EH (cell line): Measurements from ENCODE around the gene DYNC1I1.

Experiments used
- DNase-seq: peaks from one replicate; pipeline ENCODE4 v3.0.0-alpha.2; 2015; ENCODE audit warnings: low read depth

DYNC1I1 gene

DNA sequence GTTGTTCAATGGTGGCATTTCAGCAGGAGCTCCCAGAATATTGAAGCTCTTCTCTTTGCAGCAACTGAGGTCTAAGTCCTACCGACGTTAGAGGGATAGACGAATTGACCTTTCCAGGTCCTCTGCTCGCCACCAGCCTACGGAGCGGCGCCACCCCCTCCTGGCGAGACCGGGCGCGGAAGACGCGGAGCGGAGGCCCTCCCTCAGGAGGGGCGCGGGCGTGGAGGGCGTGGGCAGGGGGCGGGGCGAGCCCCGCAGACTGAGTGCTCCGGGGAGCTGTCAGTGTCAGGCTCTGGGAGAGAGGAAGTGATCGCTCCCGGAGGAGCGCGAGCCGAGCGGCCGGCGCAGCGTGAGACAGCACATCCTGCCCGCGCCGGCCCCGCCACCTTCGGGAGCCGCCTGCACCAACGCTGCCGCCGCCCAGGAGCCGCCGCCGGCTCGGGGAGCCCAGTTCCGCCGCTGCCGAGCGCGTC is at the start of gene DYNC1I1:
TSS of gene DYNC1I1 (plus strand) at position 257 of the 473 bp plus-strand sequence. CDS start 32,176 bp downstream, outside the sequence.
- peak; percentile 59 for DNase-seq

DNA sequence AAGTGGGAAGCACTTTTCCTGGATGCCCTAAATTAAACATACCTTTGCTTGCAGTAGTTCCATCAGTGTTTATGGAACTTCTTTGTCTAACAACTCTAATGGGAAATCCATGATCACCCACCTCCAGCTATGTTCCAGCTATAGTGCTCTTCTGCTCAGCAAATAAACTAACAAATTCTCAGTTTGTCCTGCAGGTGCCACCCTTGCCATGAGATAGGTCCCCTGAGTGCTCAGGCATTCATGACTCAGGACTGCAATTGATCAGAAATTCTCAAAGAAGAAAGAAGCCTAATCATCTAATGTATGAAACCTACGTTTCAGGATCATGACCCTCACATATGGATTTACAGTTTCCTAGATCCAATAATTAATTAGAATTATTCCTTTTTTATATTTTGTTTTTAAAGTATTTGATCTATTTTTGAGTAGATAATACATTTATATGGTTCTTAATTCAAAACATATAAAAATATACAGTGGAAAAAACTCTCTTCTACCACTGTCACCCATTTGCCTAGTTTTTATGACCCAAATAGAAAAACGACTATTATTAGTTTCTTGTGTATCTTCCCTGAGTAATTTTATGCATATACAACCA is 48.7 kb upstream of the DYNC1I1 start:
- DNase-seq: peak; percentile 33

- no peak for DNase-seq
Measured at GRCh38 chr7:95725205-95725604, 47.1 kb upstream of the DYNC1I1 start.

GRCh38 chr7:95730493-95731280 is 41.7 kb upstream of the DYNC1I1 start:
- no peak for DNase-seq

DNA sequence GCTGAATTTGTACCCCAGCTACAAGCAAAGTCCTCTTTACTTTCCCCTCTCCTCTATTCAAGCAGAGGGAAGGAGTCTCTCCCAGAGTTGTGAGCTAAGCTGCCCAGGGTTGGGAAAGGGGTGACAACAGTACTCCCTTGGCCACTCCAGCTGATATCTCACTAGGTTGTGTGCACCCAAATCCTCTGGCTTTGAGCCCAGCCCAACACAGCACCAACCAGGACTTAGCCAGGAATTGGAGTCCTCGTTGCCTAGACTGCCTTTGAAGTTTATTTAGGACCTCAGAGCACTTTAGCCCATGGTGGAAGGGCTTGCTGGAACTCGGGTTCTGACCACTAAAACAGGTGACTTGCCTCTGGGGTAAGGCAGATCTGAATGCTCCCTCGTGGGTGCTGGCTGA is 35.7 kb upstream of the DYNC1I1 start:
- DNase-seq: no peak

GRCh38 chr7:95737828-95738505 is 34.4 kb upstream of the DYNC1I1 start:
- DNase-seq: no peak

DNA sequence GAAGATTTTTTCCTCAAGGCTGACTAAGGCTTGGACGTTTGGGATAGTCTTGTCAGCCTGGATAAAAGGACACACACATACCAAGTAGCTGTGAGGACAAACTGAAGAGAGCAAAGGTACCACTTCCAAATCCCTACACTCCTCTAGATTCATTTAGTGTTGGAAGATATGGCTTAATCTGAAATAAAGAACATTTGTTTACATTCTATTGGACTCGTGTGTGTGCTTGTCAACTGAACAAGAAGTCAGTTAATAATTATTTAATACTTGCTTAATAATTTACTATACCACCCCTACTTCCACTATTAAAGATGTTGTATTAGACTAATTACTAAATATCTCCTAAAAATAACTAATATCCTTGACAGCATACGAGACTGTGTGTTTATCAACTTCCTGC is 23.3 kb upstream of the DYNC1I1 start:
- DNase-seq: no peak

DNA sequence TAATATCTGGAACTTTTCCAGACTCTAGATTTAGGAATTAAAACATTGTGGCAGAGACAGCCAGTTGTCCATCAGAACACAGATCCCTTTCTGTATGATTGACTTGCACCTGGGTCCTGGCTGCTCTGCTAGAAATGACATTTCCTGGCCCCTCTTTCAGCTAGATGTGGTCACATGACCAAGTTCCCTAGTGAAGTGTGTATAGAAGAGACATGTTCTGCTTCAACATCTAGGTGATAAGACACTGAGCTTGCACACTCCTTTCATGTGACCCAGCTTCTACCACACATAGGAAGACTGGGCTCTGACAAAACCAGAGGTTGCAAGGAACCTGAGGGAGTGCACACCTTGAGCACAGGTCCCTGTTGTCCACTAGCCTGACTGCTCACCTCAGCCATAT is 22.8 kb upstream of the DYNC1I1 start:
- no peak for DNase-seq

GRCh38 chr7:95753440-95753839 is 18.9 kb upstream of the DYNC1I1 start:
- no peak for DNase-seq

DNA sequence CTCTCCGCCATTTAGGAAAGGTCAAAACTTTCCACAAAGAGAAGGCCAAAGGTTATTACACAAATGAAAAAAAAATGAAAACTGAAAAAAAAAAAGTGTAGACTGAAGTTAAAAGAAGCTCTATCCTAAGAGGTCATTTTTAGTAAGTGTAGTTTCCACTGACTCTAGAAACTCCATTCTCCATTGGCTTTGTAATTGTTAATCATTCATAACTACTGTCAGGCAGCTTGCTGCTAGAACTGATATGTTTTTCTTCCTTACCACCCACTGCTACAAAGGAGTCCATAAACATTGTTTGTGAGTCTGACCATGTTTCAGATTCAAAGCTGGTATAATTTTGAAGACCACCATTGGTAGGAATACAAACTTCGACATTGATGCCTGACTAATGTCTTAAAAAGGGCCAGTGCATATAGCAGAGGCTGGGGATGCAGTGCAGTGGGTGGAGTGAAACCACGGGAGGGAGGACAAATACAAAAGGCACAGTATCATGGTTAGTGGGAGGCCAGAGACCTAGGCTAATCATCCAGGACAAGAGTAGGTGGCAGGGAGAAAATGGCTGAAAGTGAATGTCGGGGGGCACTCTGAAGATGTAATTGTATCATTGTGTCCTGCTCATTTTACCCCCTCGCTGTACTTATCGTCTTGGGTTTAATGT is 16.9 kb upstream of the DYNC1I1 start:
- no peak for DNase-seq

DNA sequence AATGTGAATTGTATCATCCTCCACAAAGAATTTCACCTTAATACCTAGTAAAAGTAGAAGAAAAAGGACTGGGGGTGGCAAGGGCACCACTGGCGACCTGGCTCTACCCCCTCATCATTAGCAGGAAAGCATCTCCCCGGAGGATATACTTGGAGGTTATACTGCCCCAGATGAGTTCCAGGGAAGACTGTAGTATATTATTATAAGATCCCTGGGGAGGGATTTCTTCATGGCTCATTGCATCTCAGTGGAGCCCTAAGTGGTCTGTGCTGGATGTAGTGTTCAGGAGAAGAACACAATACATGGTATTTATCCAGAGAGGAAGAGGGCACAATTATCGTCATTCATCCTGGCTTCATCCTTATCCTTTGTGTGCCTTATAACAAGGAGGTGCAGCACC is 14.2 kb upstream of the DYNC1I1 start:
- no peak for DNase-seq

GRCh38 chr7:95766086-95766485 is 6.3 kb upstream of the DYNC1I1 start:
- DNase-seq: no peak

GRCh38 chr7:95766657-95767056 is 5.7 kb upstream of the DYNC1I1 start:
- DNase-seq: no peak

DNA sequence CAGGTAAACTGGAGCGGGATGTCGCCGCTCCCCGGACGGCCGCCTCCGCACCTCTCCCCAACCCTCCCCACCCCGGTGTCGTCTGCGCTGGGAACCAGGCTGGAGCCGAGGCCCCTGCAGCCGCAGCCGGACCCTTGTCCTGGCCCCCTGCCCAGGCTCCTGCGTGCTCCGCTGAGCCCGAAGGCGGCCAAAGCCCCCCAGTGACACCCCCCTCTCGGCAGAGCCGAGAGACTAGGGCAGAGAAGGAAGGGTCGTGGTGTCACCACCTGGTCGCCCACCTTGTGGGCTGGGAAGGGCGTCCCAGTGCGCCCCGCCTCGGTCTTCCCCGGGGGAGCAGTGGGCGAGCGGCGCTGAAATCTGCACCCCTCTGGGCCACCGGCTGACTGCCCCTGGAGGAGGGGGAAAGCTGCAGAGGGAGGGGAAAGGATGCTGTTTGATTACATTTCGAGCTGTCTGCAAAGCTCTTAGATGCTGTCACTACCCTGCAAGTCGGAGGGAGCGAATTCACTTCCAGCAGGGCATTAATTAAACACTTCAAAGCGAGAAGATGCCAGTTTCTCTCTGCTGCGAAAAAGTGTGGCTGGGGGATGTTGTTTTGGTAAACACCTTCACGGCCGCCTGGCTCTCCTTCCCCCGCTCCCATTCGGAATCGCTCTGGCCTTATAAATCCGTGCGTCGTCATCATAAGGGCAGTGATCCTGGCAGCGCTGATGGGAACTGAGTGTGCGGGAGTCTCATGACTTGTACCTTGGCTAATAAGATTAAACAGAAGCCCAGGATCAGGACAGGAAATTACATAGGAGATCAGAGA is 622 bp downstream of the DYNC1I1 start:
- DNase-seq: no peak

- no peak for DNase-seq
Measured at GRCh38 chr7:95776561-95777185, 4.3 kb downstream of the DYNC1I1 start.

DNA sequence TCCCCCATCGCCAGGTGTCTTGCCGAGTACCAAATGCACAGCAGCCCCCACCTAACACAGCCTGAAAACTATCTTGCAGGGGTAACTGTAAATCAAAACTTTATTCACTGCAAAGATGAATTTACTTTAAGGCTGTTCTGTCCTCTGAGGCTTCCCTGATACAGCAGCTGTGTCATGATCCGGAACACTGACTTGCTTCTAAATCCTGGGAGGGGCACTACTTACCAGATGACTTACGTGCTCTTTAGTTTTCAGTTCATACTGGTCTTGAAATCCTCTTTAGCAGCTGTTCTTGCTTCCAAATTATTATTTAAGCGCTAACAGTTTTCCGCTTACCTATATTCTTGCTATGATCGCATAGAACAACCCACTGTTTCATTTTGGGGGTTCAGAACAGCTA is 4.9 kb downstream of the DYNC1I1 start:
- no peak for DNase-seq

GRCh38 chr7:95780665-95781064 is 8.3 kb downstream of the DYNC1I1 start:
- no peak for DNase-seq

- DNase-seq: no peak
Measured at GRCh38 chr7:95781961-95782586, 9.7 kb downstream of the DYNC1I1 start.

DNA sequence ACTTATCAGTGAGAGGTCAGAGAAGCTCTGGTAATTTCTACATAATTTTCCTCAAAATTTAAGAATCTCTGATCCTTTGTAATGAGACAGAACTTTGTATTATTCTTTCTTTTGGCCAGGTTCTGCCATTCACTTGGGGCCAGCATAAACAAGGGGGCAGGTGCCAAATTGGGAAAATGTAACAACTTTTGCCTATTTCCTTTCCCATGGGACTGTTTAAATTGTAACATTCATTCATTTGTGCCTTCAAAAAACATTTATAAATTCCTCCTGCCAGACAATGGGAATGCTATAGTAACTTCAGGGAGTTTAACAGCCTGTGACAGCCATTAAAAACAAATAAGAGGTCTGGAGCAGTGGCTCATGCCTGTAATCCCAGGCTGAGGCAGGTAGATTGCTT is 12.4 kb downstream of the DYNC1I1 start:
- DNase-seq: no peak

DNA sequence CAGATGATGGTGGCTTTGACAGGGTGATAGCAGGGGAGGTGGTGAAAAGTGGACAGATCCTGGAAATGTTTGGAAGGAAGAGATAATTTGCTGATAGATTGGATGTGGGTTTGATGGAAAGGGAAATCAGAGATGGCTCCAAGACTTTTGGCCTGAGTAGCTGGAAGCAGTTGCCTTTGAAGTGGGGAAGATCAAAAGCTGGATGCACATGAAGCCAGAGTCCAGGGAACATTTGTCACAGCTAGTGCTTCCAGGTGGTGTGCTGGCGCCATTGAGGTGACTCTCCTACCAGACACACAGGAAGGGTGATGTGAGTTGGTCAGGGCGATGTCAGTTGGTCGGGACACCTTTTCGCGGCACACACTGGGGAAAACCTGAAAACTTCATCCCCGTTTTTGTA is 15.9 kb downstream of the DYNC1I1 start:
- no peak for DNase-seq

DNA sequence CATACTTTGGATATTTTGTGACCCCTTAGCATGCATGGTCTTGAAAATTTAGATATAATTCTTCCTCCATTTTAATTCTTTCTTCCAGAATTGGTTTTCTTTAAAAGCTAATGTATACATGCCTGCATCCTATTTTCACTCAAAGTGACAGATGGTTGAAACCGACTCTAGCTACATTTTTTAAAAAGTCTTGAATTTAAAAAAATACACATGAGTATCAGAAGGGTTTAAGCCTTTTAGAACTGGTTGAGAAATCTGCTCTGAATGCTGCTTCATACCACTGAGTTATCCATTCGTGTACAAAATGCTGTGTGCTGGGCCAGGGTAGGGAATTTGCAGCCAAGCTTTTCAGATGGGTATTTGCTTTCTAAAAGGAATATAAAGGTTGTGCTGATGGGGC is 16.5 kb downstream of the DYNC1I1 start:
- DNase-seq: no peak
